ENCODE data around the gene CACNA1B.

GRCh38 chr9:138064547-138064946 is 187.0 kb downstream of the CACNA1B start:
- TF ChIP-seq, protein P1, sequence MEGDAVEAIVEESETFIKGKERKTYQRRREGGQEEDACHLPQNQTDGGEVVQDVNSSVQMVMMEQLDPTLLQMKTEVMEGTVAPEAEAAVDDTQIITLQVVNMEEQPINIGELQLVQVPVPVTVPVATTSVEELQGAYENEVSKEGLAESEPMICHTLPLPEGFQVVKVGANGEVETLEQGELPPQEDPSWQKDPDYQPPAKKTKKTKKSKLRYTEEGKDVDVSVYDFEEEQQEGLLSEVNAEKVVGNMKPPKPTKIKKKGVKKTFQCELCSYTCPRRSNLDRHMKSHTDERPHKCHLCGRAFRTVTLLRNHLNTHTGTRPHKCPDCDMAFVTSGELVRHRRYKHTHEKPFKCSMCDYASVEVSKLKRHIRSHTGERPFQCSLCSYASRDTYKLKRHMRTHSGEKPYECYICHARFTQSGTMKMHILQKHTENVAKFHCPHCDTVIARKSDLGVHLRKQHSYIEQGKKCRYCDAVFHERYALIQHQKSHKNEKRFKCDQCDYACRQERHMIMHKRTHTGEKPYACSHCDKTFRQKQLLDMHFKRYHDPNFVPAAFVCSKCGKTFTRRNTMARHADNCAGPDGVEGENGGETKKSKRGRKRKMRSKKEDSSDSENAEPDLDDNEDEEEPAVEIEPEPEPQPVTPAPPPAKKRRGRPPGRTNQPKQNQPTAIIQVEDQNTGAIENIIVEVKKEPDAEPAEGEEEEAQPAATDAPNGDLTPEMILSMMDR (IDR thresholded peaks at IDR 0.05), result no peak
- TF ChIP-seq POLR2A (IDR thresholded peaks at IDR 0.05) (no peak), EP300 (IDR thresholded peaks at IDR 0.05) (no peak)
